Measurements from ENCODE around the gene ALDH4A1. TPM values are rescaled to one million over a fixed set of nuclear protein-coding genes. Genes with fewer than 3 reads are reported as not detected.

The ALDH4A1 gene
- polyA plus RNA-seq, 4 donors = 0.22 to 6.3 (median 1.3) TPM

- FAIRE-seq = no peak
- no peak for DNase-seq
- no peaks in the 10 kb centered on the region for H3K4me1 ChIP-seq (ENCODE audit: control insufficient read depth in 3 of 3, insufficient read depth in 2 of 3, low read depth in 1 of 3, low read length in 2 of 3)
- H3K36me3 ChIP-seq (ENCODE audit: control insufficient read depth in 3 of 3, insufficient read depth in 2 of 3, low read depth in 1 of 3, low read length in 3 of 3) = no peaks in the 10 kb centered on the region
- no peaks in the 10 kb centered on the region for H3K27me3 ChIP-seq (ENCODE audit: control insufficient read depth in 3 of 3, insufficient read depth in 3 of 3, low read length in 3 of 3)
- no peak overlapping the region for H3K4me3 ChIP-seq (ENCODE audit: low read depth in 1 of 3, low read length in 3 of 3)
- H3K9me3 ChIP-seq (ENCODE audit: control insufficient read depth in 2 of 2, insufficient read depth in 1 of 2, low read depth in 1 of 2, low read length in 1 of 2) = no peaks in the 10 kb centered on the region
- no peak overlapping the region for H3K27ac ChIP-seq (ENCODE audit: low read depth in 1 of 3, low read length in 2 of 3)
- 41 to 61% (median 58%) methylated on average over 9 of the region's 9 CpGs for WGBS, 3 donors
These were observed 32.3 kb downstream of the ALDH4A1 start for GRCh38 chr1:18869847-18870594.

- DNase-seq = no peak
- FAIRE-seq = no peak
- H3K4me3 ChIP-seq (ENCODE audit: low read depth in 1 of 3, low read length in 3 of 3) = no peak overlapping the region
- no peaks in the 10 kb centered on the region for H3K36me3 ChIP-seq (ENCODE audit: control insufficient read depth in 3 of 3, insufficient read depth in 2 of 3, low read depth in 1 of 3, low read length in 3 of 3)
- no peaks in the 10 kb centered on the region for H3K9me3 ChIP-seq (ENCODE audit: control insufficient read depth in 2 of 2, insufficient read depth in 1 of 2, low read depth in 1 of 2, low read length in 1 of 2)
- no peaks in the 10 kb centered on the region for H3K27me3 ChIP-seq (ENCODE audit: control insufficient read depth in 3 of 3, insufficient read depth in 3 of 3, low read length in 3 of 3)
- no peaks in the 10 kb centered on the region for H3K4me1 ChIP-seq (ENCODE audit: control insufficient read depth in 3 of 3, insufficient read depth in 2 of 3, low read depth in 1 of 3, low read length in 2 of 3)
- H3K27ac ChIP-seq (ENCODE audit: low read depth in 1 of 3, low read length in 2 of 3) = no peak overlapping the region
- WGBS, 3 donors = 73 to 76% (median 74%) methylated on average over 12 of the region's 12 CpGs
These were observed 33.4 kb downstream of the ALDH4A1 start for GRCh38 chr1:18868801-18869424.

GRCh38 chr1:18868354-18868753 is 34.0 kb downstream of the ALDH4A1 start:
- DNase-seq = no peak
- no peak overlapping the region for H3K4me3 ChIP-seq (ENCODE audit: low read depth in 1 of 3, low read length in 3 of 3)
- no peak for FAIRE-seq

GRCh38 chr1:18866846-18867245 is 35.5 kb downstream of the ALDH4A1 start:
- no peaks in the 10 kb centered on the region for H3K4me1 ChIP-seq (ENCODE audit: control insufficient read depth in 3 of 3, insufficient read depth in 2 of 3, low read depth in 1 of 3, low read length in 2 of 3)
- DNase-seq (no peak), FAIRE-seq (no peak)

More at GRCh38 chr1:18868354-18868753, 34.0 kb downstream of the ALDH4A1 start:
- Histone ChIP-seq H3K4me1 (ENCODE audit: control insufficient read depth in 3 of 3, insufficient read depth in 2 of 3, low read depth in 1 of 3, low read length in 2 of 3) (no peaks in the 10 kb centered on the region), H3K27me3 (ENCODE audit: control insufficient read depth in 3 of 3, insufficient read depth in 3 of 3, low read length in 3 of 3) (no peaks in the 10 kb centered on the region), H3K36me3 (ENCODE audit: control insufficient read depth in 3 of 3, insufficient read depth in 2 of 3, low read depth in 1 of 3, low read length in 3 of 3) (no peaks in the 10 kb centered on the region), H3K27ac (ENCODE audit: low read depth in 1 of 3, low read length in 2 of 3) (no peak overlapping the region), H3K9me3 (ENCODE audit: control insufficient read depth in 2 of 2, insufficient read depth in 1 of 2, low read depth in 1 of 2, low read length in 1 of 2) (no peaks in the 10 kb centered on the region)
- 71 to 81% (median 79%) methylated on average over 5 of the region's 5 CpGs for WGBS, 3 donors

GRCh38 chr1:18866314-18866713 is 36.0 kb downstream of the ALDH4A1 start:
- Histone ChIP-seq H3K4me1 (ENCODE audit: control insufficient read depth in 3 of 3, insufficient read depth in 2 of 3, low read depth in 1 of 3, low read length in 2 of 3) (no peaks in the 10 kb centered on the region), H3K4me3 (ENCODE audit: low read depth in 1 of 3, low read length in 3 of 3) (no peak overlapping the region), H3K27me3 (ENCODE audit: control insufficient read depth in 3 of 3, insufficient read depth in 3 of 3, low read length in 3 of 3) (no peaks in the 10 kb centered on the region), H3K27ac (ENCODE audit: low read depth in 1 of 3, low read length in 2 of 3) (no peak overlapping the region), H3K9me3 (ENCODE audit: control insufficient read depth in 2 of 2, insufficient read depth in 1 of 2, low read depth in 1 of 2, low read length in 1 of 2) (no peaks in the 10 kb centered on the region), H3K36me3 (ENCODE audit: control insufficient read depth in 3 of 3, insufficient read depth in 2 of 3, low read depth in 1 of 3, low read length in 3 of 3) (no peaks in the 10 kb centered on the region)
- FAIRE-seq (no peak), DNase-seq (no peak)
- WGBS, 3 donors = 50 to 77% (median 74%) methylated on average over 6 of the region's 6 CpGs

More at GRCh38 chr1:18866846-18867245, 35.5 kb downstream of the ALDH4A1 start:
- no peaks in the 10 kb centered on the region for H3K9me3 ChIP-seq (ENCODE audit: control insufficient read depth in 2 of 2, insufficient read depth in 1 of 2, low read depth in 1 of 2, low read length in 1 of 2)
- no peak overlapping the region for H3K4me3 ChIP-seq (ENCODE audit: low read depth in 1 of 3, low read length in 3 of 3)
- H3K27me3 ChIP-seq (ENCODE audit: control insufficient read depth in 3 of 3, insufficient read depth in 3 of 3, low read length in 3 of 3) = no peaks in the 10 kb centered on the region
- WGBS, 3 donors = 80 to 87% (median 86%) methylated on average over 3 of the region's 3 CpGs
- H3K36me3 ChIP-seq (ENCODE audit: control insufficient read depth in 3 of 3, insufficient read depth in 2 of 3, low read depth in 1 of 3, low read length in 3 of 3) = no peaks in the 10 kb centered on the region
- no peak overlapping the region for H3K27ac ChIP-seq (ENCODE audit: low read depth in 1 of 3, low read length in 2 of 3)

GRCh38 chr1:18865176-18865575 is 37.2 kb downstream of the ALDH4A1 start:
- no peaks in the 10 kb centered on the region for H3K4me1 ChIP-seq (ENCODE audit: control insufficient read depth in 3 of 3, insufficient read depth in 2 of 3, low read depth in 1 of 3, low read length in 2 of 3)
- no peaks in the 10 kb centered on the region for H3K27me3 ChIP-seq (ENCODE audit: control insufficient read depth in 3 of 3, insufficient read depth in 3 of 3, low read length in 3 of 3)
- H3K27ac ChIP-seq (ENCODE audit: low read depth in 1 of 3, low read length in 2 of 3) = no peak overlapping the region
- H3K9me3 ChIP-seq (ENCODE audit: control insufficient read depth in 2 of 2, insufficient read depth in 1 of 2, low read depth in 1 of 2, low read length in 1 of 2) = no peaks in the 10 kb centered on the region
- FAIRE-seq (no peak), DNase-seq (no peak)
- H3K4me3 ChIP-seq (ENCODE audit: low read depth in 1 of 3, low read length in 3 of 3) = no peak overlapping the region
- H3K36me3 ChIP-seq (ENCODE audit: control insufficient read depth in 3 of 3, insufficient read depth in 2 of 3, low read depth in 1 of 3, low read length in 3 of 3) = no peaks in the 10 kb centered on the region
- 75 to 83% (median 80%) methylated on average over 9 of the region's 9 CpGs for WGBS, 3 donors

- Histone ChIP-seq H3K9me3 (ENCODE audit: control insufficient read depth in 2 of 2, insufficient read depth in 1 of 2, low read depth in 1 of 2, low read length in 1 of 2) (no peaks in the 10 kb centered on the region), H3K36me3 (ENCODE audit: control insufficient read depth in 3 of 3, insufficient read depth in 2 of 3, low read depth in 1 of 3, low read length in 3 of 3) (no peaks in the 10 kb centered on the region), H3K27me3 (ENCODE audit: control insufficient read depth in 3 of 3, insufficient read depth in 3 of 3, low read length in 3 of 3) (no peaks in the 10 kb centered on the region), H3K4me3 (ENCODE audit: low read depth in 1 of 3, low read length in 3 of 3) (no peak overlapping the region), H3K27ac (ENCODE audit: low read depth in 1 of 3, low read length in 2 of 3) (no peak overlapping the region), H3K4me1 (ENCODE audit: control insufficient read depth in 3 of 3, insufficient read depth in 2 of 3, low read depth in 1 of 3, low read length in 2 of 3) (no peaks in the 10 kb centered on the region)
- DNase-seq = no peak
- no peak for FAIRE-seq
- 57 to 68% (median 66%) methylated on average over 8 of the region's 8 CpGs for WGBS, 3 donors
These were observed 40.8 kb downstream of the ALDH4A1 start for GRCh38 chr1:18861590-18861989.

- 67 to 74% (median 73%) methylated on average over 9 of the region's 9 CpGs for WGBS, 3 donors
These were observed 41.3 kb downstream of the ALDH4A1 start for GRCh38 chr1:18861082-18861481.

More at GRCh38 chr1:18861082-18861481, 41.3 kb downstream of the ALDH4A1 start:
- no peak for DNase-seq
- no peaks in the 10 kb centered on the region for H3K27me3 ChIP-seq (ENCODE audit: control insufficient read depth in 3 of 3, insufficient read depth in 3 of 3, low read length in 3 of 3)
- FAIRE-seq = no peak
- no peaks in the 10 kb centered on the region for H3K36me3 ChIP-seq (ENCODE audit: control insufficient read depth in 3 of 3, insufficient read depth in 2 of 3, low read depth in 1 of 3, low read length in 3 of 3)
- H3K27ac ChIP-seq (ENCODE audit: low read depth in 1 of 3, low read length in 2 of 3) = no peak overlapping the region
- no peaks in the 10 kb centered on the region for H3K4me1 ChIP-seq (ENCODE audit: control insufficient read depth in 3 of 3, insufficient read depth in 2 of 3, low read depth in 1 of 3, low read length in 2 of 3)
- H3K4me3 ChIP-seq (ENCODE audit: low read depth in 1 of 3, low read length in 3 of 3) = no peak overlapping the region
- no peaks in the 10 kb centered on the region for H3K9me3 ChIP-seq (ENCODE audit: control insufficient read depth in 2 of 2, insufficient read depth in 1 of 2, low read depth in 1 of 2, low read length in 1 of 2)

Data from small intestine (tissue), 7 donors.